A549 (cell line): ENCODE measurements around the gene RALBP1.

Source experiments
- ATOH8 ChIP-seq: fragments of 250-450 bp; sonication (Bioruptor Pico); IDR thresholded peaks from 2 replicates; pipeline ENCODE4 v1.5.0; 2020; ENCODE audit warnings: low read depth, mild to moderate bottlenecking, moderate library complexity
- CBX2 ChIP-seq: fragments of 200-600 bp; sonication (generic); IDR thresholded peaks from 2 replicates; pipeline ENCODE4 v1.6.1; 2016; ENCODE audit warnings: low read depth, mild to moderate bottlenecking, borderline replicate concordance
- CTCF ChIP-seq: fragments of >200 bp; sonication (Bioruptor Twin); formaldehyde crosslinking; IDR thresholded peaks from 3 replicates; pipeline ENCODE4 v1.5.1; 2016
- EHMT2 ChIP-seq: fragments of 200-600 bp; sonication (generic); IDR thresholded peaks from 2 replicates; pipeline ENCODE4 v1.6.1; 2016; ENCODE audit warnings: antibody characterized with exemption, low read depth, mild to moderate bottlenecking, moderate library complexity
- EP300 ChIP-seq, 2 experiments: fragments of >200 bp; sonication (Bioruptor Twin); formaldehyde crosslinking; IDR thresholded peaks; 2 replicates in 1 of 2; 3 replicates in 1 of 2; pipeline ENCODE4 v1.6.1; 2016 to 2017
- NFE2L2 ChIP-seq: fragments of 150-350 bp; conservative IDR thresholded peaks from 2 replicates; pipeline ENCODE4 v1.6.1; 2014; ENCODE audit warnings: low read length
- POLR2A ChIP-seq: IDR thresholded peaks from 2 replicates; pipeline ENCODE4 v1.6.1; 2012; ENCODE audit warnings: mild to moderate bottlenecking, low read length
- REST ChIP-seq: fragments of 200-600 bp; sonication (generic); IDR thresholded peaks from 2 replicates; pipeline ENCODE4 v1.6.1; 2016; ENCODE audit warnings: antibody characterized with exemption, mild to moderate bottlenecking, moderate library complexity
- RFX5 ChIP-seq: fragments of 450-650 bp; IDR thresholded peaks from 2 replicates; pipeline ENCODE4 v1.7.1; 2014; ENCODE audit warnings: antibody characterized with exemption, mild to moderate bottlenecking, moderate library complexity
- TF ChIP-seq, protein P1 (sequence below): IDR thresholded peaks from 2 replicates; pipeline ENCODE4 v1.6.1; 2012

DNA sequence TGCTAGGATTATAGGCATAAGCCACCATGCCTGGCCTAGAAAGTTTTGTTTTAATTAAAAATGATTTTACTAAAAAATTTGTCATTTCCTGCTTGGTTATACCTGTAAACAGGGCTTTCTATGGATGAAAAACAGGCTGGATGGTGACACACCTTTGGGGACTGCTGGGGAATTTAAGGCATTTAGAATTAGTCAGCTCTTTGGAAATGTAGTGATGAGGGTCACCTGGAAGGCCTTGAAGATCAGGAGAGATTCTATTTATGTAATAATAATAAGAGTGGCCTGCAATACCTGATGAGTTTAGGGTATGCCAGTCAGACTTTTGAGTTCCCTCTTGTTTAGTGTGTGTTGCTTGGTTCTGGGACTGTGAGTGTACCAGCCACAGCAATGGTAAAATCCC, 51.1 kb downstream of the RALBP1 start:
- TF ChIP-seq CBX2 (no peak), CTCF (no peak), POLR2A (no peak), REST (no peak), ATOH8 (no peak), NFE2L2 (no peak), EP300 (IDR thresholded peaks at IDR 0.05) (no peak), RFX5 (no peak), EHMT2 (no peak)
- TF ChIP-seq, protein P1, sequence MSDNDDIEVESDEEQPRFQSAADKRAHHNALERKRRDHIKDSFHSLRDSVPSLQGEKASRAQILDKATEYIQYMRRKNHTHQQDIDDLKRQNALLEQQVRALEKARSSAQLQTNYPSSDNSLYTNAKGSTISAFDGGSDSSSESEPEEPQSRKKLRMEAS: no peak
